COLO829 (cell line): ENCODE data around the gene NDRG2.

ENCODE experiments used
- DNase-seq: peaks from one replicate; pipeline ENCODE4 v3.0.0; 2012; ENCODE audit warnings: low spot score

Gene NDRG2

GRCh38 chr14:21024585-21025370 is at the start of gene NDRG2:
Gene NDRG2, minus strand, starts transcription at chr14:21025061. Its CDS starts 1,746 bp downstream, at chr14:21023315.
- DNase-seq = peak; percentile 61

- DNase-seq = no peak
Measured at GRCh38 chr14:21073921-21074320, 49.1 kb upstream of the NDRG2 start.

DNA sequence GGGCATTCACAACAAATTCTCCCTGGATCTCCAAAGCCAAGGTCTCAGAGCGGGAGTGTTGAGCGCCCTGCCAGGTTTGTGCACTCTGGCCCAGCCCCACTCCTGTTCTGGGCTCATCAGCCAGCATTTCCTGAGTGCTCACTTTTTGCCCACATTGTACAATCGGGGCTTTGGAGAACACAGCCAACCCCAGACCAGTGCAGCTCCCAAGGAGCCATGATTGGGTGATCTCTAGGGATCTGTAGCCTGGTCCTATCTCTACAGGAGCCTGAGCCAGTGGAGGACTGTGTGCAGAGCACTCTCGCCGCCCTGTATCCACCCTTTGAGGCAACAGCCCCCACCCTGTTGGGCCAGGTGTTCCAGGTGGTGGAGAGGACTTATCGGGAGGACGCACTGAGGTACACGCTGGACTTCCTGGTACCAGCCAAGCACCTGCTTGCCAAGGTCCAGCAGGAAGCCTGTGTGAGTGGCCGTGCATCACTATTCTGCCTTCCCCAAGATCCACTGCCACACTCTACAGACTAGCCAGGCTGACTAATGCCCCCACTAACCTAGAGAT is 48.0 kb upstream of the NDRG2 start:
- DNase-seq = no peak

DNA sequence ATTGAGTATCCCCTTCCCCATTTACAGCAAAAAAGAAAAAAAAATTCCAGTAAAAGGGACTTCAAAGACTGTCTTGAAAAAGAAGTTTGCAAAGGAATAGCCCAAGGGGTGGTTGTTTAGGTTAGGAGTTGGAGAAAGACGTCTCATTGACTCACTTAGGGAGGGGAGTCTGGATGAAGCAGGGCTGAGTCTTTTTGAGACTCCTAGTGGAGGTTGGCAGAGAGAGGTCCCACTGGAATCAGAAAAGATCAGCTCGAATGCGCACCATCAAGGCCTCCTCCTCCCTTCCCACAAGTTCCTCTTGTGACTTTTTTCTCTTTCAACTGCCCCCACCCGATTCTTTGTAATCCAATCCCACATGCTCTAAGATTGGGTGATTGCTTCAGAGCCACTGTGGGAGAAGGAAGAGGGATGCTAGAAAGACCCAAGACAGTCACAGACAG is 47.2 kb upstream of the NDRG2 start:
- DNase-seq = peak; percentile 61

GRCh38 chr14:21071225-21072030 is 46.6 kb upstream of the NDRG2 start:
- DNase-seq = peak; percentile 86

DNA sequence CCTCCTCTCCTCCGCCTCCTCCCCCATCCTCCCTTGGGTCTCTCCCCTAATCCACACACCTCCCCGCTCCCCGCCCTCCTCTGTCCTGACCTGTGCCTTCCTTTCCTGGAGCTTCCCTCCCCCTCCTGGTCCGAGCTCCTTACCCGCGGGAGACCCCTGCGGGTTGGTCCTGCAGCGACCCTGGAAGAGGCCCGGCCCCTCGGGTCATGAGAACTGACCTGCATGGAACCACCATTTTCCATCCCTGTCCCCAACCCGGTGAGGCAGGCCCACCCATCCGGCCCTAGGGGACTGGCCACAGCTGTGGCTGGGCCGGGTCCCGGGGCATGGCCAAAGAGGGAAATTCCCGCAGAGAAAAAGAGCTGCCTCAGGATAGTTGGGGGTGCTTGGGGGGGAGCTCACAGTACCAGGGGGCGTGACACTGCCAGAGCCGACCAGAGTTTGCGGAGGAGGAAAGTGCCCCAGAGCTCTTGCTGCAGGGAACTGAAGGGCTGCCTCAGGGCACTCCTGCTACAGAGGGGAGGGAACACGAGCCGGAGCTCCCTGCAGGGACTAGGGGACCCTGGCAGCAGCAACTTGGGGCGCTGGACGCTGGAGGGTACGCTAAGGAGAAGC is 45.9 kb upstream of the NDRG2 start:
- DNase-seq = no peak

DNA sequence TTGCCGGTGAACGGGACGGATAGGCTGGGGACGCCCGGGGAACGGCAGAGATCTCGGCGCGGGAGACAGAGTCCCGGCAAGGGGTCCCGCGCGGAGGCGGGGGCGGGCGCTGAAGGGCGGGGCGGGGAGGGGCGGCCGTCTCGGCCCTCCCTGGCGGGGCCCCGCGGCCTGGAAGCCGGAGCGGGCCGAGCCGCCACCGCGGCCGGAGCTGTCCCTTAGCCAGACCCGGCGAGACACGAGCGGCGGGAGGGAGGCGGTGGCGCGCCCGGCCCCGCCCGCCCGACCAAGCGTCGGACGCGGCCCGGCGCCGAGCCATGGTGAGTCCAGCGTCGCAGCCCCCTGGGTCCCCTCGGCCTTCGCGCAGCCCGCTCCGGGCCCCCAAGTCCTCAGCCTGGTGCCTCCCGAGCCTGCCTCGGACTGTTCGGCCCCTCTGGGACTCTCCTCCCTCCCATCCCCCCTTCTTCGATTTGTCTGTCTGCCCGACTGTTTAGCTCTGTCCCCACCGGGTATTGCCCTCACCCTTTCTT is 45.3 kb upstream of the NDRG2 start, which contains the start of gene ARHGEF40:
Gene ARHGEF40 (plus strand): TSS at position 222 of the 527 bp plus-strand sequence. CDS start 93 bp downstream, at position 315.
- DNase-seq = no peak

- DNase-seq = peak; percentile 86
Measured at GRCh38 chr14:21069388-21070082, 44.7 kb upstream of the NDRG2 start.

DNA sequence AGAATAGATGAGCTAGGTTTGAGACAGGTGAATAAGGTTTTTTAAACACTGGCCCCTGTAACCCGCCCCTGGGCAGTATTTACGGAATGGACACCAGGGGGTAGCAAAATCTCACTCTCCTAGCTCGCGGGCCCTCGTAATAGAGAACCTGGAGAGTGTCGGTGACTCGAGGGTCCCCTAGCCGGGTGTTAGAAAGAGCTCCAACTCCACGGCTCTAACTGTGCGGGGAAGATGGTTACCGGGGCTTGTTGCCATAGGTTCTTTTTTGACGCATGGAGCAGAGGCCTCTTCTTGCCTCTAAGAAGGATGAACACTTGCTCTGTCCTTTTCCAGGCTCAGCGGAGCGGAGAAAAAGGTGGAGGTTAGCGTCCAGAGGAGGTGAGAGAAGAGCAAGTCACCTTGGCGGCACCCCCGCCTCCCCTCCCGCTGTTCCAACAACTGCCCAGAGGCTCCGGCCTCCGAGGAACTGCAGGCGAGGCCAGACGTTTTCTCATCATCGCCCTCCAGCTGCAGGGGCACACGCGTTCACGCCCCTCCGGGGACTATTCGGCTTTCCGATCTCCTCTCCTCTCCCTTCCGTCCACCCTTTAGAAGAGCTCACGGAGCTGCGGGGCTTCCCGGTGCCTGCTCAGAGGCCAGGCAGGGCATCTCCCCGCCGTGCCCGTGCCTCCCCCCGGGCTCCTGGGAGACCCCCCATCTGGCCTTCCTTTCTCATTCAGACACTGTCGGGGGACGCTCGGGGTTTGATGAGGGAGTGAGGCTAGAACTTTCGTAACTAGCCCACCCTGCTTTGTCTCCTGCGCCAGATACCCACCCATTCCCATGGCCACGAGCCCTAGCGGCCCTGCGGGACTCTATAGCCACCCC is 43.9 kb upstream of the NDRG2 start:
- no peak for DNase-seq

- DNase-seq = no peak
Measured at GRCh38 chr14:21066882-21067502, 42.1 kb upstream of the NDRG2 start.

DNA sequence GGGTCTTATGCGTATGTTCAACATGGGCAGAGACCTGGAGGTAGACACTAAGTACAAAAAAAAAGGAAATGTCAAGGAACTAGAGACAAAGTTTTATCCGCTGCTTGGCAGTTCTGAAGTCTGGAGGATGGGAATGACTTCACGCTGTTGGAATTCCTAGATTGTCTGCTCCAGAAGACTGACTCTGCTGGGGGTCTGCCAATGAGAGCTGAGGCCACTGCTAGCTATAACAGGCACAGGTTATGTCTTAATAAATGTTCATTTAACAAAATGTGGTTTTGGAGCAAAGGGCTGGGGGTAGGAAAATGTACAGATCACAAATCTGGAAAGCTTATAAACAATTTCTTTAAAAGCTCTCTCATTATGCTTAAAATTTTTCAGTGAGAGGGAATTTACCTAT is 38.6 kb upstream of the NDRG2 start:
- no peak for DNase-seq

GRCh38 chr14:21061347-21061668 is 36.4 kb upstream of the NDRG2 start:
- no peak for DNase-seq

GRCh38 chr14:21060614-21061346 is 35.9 kb upstream of the NDRG2 start:
- DNase-seq = no peak

- DNase-seq = no peak
Measured at GRCh38 chr14:21059842-21060613, 35.2 kb upstream of the NDRG2 start.

- no peak for DNase-seq
Measured at GRCh38 chr14:21058903-21059302, 34.0 kb upstream of the NDRG2 start.

GRCh38 chr14:21057803-21058675 is 33.2 kb upstream of the NDRG2 start, which contains the start of gene RNASE8:
Gene RNASE8, plus strand, starts transcription at chr14:21057822. Its CDS starts 71 bp downstream, at chr14:21057893.
- DNase-seq = no peak

DNA sequence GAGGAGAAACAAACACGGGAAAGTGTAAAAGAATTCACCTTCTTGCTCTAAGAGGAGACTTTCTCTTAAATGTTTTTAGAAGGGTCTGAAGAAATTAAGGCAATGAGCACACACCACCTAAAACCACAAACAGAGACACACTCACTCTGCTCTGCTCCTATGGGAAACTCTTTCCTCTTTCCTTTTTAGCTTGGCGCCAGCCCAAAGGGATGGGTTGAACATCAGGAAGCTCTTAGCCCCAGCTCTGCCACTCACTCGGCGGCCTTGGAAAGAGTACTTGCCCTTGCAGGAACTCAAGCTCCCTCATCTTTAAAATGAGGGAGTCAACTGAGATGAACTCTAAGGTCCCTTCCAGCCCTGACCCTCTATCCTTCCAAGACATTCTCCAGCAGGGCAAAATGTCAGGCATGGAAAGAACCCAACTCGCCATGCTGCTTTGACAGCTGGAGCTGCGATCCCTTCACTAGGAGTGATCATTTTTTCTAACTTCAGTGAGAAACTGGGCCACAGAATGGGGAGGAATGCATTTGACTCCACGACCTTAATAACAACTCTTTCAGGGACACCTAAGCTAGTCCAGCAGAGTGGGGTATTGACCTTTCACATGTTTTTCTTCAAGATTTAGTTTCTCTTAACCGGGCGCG is 31.8 kb upstream of the NDRG2 start:
- no peak for DNase-seq
